K562 (cell line): ENCODE results near the gene RFNG. TPM values are rescaled to one million over a fixed set of nuclear protein-coding genes. Genes with fewer than 3 reads are reported as not detected.

Experiments used
- ARID3B ChIP-seq: fragments of 250-450 bp; sonication (Bioruptor Pico); IDR thresholded peaks from 2 replicates; pipeline ENCODE4 v1.4.0; 2020; ENCODE audit warnings: borderline replicate concordance
- CBX8 ChIP-seq: fragments of 200-600 bp; sonication (generic); IDR thresholded peaks from 2 replicates; pipeline ENCODE4 v1.6.1; 2012; ENCODE audit warnings: borderline replicate concordance, mixed run types, low read depth, mild to moderate bottlenecking, moderate library complexity, mixed read lengths, low read length, control low read depth, inconsistent platforms; ENCODE audit not compliant: poor library complexity, severe bottlenecking; ENCODE audit errors: extremely low read depth
- CC2D1A ChIP-seq: fragments of 450-650 bp; IDR thresholded peaks from 2 replicates; pipeline ENCODE4 v1.6.1; 2017; ENCODE audit warnings: mild to moderate bottlenecking
- E2F6 ChIP-seq, 2 experiments: IDR thresholded peaks; 2 replicates each; pipeline ENCODE4 v1.6.1; 2011; ENCODE audit warnings: borderline replicate concordance in 1 of 2, control low read depth in 1 of 2, low read depth in 1 of 2, low read length in 1 of 2, mild to moderate bottlenecking in 1 of 2, mixed read lengths in 1 of 2, moderate library complexity in 1 of 2; ENCODE audit not compliant: insufficient read depth in 1 of 2, insufficient read length in 1 of 2, poor library complexity in 1 of 2, severe bottlenecking in 1 of 2; ENCODE audit errors: extremely low read depth in 1 of 2
- ETV5 ChIP-seq: sonication (generic); formaldehyde crosslinking; IDR thresholded peaks from 2 replicates; pipeline ENCODE4 v1.4.0; 2020; ENCODE audit warnings: low read depth, mild to moderate bottlenecking, missing genetic modification reagents
- FOXA3 ChIP-seq, 2 experiments: fragments of 450-650 bp in 1 of 2; sonication (generic) in 1 of 2; formaldehyde crosslinking; IDR thresholded peaks in 1 of 2; conservative IDR thresholded peaks in 1 of 2; 2 replicates each; pipeline versions ENCODE4 v1.4.0 to v1.8.0; 2020 to 2022; ENCODE audit warnings: mild to moderate bottlenecking in 2 of 2, missing genetic modification reagents in 1 of 2
- HCFC1 ChIP-seq: IDR thresholded peaks from 2 replicates; pipeline ENCODE4 v1.6.1; 2012; ENCODE audit warnings: low read depth, low read length, improper control_type of control experiment
- HNRNPL ChIP-seq: fragments of 200-400 bp; formaldehyde crosslinking; IDR thresholded peaks from 2 replicates; pipeline ENCODE4 v1.6.1; 2017; ENCODE audit warnings: low read depth, mild to moderate bottlenecking, low read length
- JUND ChIP-seq, 2 experiments: IDR thresholded peaks; 2 replicates in 1 of 2; 3 replicates in 1 of 2; pipeline ENCODE4 v1.6.1; 2011; ENCODE audit warnings: borderline replicate concordance in 2 of 2, low read depth in 2 of 2, low read length in 2 of 2, improper control_type of control experiment in 1 of 2, missing biosample characterization in 1 of 2, missing genetic modification characterization in 1 of 2, missing genetic modification reagents in 1 of 2
- MTA1 ChIP-seq: fragments of 450-650 bp; IDR thresholded peaks from 2 replicates; pipeline ENCODE4 v1.6.1; 2017; ENCODE audit warnings: borderline replicate concordance
- MXD1 ChIP-seq: fragments of 250-450 bp; sonication (Bioruptor Pico); IDR thresholded peaks from 2 replicates; pipeline ENCODE4 v1.8.0; 2021; ENCODE audit warnings: borderline replicate concordance, mild to moderate bottlenecking, moderate library complexity; ENCODE audit not compliant: poor library complexity, severe bottlenecking
- MYNN ChIP-seq, 2 experiments: sonication (generic); formaldehyde crosslinking in 1 of 2; IDR thresholded peaks; 2 replicates each; pipeline versions ENCODE4 v1.5.0 to v1.6.1; 2016 to 2020; ENCODE audit warnings: antibody characterized with exemption in 1 of 2, missing genetic modification reagents in 1 of 2
- POLR2AphosphoS5 ChIP-seq: IDR thresholded peaks from 2 replicates; pipeline ENCODE4 v1.6.1; 2011; ENCODE audit warnings: mild to moderate bottlenecking, low read depth, low read length, moderate library complexity; ENCODE audit not compliant: control insufficient read depth, insufficient read depth
- RBM15 ChIP-seq: fragments of 200-400 bp; formaldehyde crosslinking; IDR thresholded peaks from 2 replicates; pipeline ENCODE4 v1.6.1; 2018; ENCODE audit warnings: mild to moderate bottlenecking, low read length, moderate library complexity; ENCODE audit not compliant: insufficient read depth
- SUPT5H ChIP-seq: fragments of 450-650 bp; IDR thresholded peaks from 2 replicates; pipeline ENCODE4 v1.6.1; 2016
- TFAP4 ChIP-seq: sonication (generic); formaldehyde crosslinking; IDR thresholded peaks from 2 replicates; pipeline ENCODE4 v1.8.0; 2022; ENCODE audit warnings: missing genetic modification reagents, mild to moderate bottlenecking, moderate library complexity, borderline replicate concordance
- ZBTB33 ChIP-seq: sonication (generic); formaldehyde crosslinking; IDR thresholded peaks from 2 replicates; pipeline ENCODE4 v1.8.1; 2023; ENCODE audit warnings: mild to moderate bottlenecking, missing genetic modification reagents
- ZSCAN29 ChIP-seq: fragments of 450-650 bp; IDR thresholded peaks from 2 replicates; pipeline ENCODE4 v1.6.1; 2017
- polyA plus RNA-seq, 8 experiments: library from polyadenylated mRNA; depleted of rRNA in 4 of 8; stranded (reverse) in 5 of 8; unstranded in 3 of 8; fragments of >200 nt; fragmentation: Nextera tagmentation in 2 of 8; fragmentation: Illumina TruSeq in 1 of 8; extraction: Ambion mirVana in 2 of 8; extraction: Trizol in 1 of 8; gene quantifications; 2 replicates each; pipeline versions ENCODE4 v1.2.1 to v1.2.3, GENCODE V29; 2011 to 2014; ENCODE audit warnings: inconsistent platforms in 1 of 8, missing spikeins in 1 of 8
- total RNA-seq, 7 experiments: library from RNA; depleted of rRNA in 6 of 7; stranded (reverse); fragments of >200 nt in 6 of 7; fragmentation: Illumina TruSeq in 2 of 7; extraction: Trizol in 2 of 7; gene quantifications; 2 replicates each; pipeline versions ENCODE4 v1.2.1 to v1.2.3, GENCODE V29; 2011 to 2021; ENCODE audit warnings: low replicate concordance in 1 of 7

Gene RFNG
- total and polyA plus RNA-seq, 9 of the 15 experiments (the other 6 are each of a cell fraction or from before 2014, with no cell fraction given): 0.32 to 32.8 (median 9.5) TPM

- TF ChIP-seq ARID3B (CRISPR knock-in tag) (no peak), ETV5 (peak; percentile 81), POLR2AphosphoS5 (no peak), FOXA3 (CRISPR knock-in tag; conservative IDR thresholded peaks at IDR 0.05 in 1 of 2, IDR thresholded peaks at IDR 0.05 in 1 of 2) (0 out of 4 replicates have a peak, but pooled peaks of 1 of the 2 experiments have one; percentile 36), HCFC1 (no peak), CC2D1A (peak; percentile 83), JUND (IDR thresholded peaks at IDR 0.05; ENCODE audit: borderline replicate concordance, low read depth, low read length) (peak; percentile 34; the same call in 1 of the 2 replicates), JUND (tag; IDR thresholded peaks at IDR 0.05; ENCODE audit: borderline replicate concordance, low read depth, low read length) (no peak; the same call in 2 of the 3 replicates), CBX8 (no peak), HNRNPL (0 out of 2 replicates have a peak, but pooled peaks have one; percentile 10), MYNN (IDR thresholded peaks at IDR 0.05) (0 out of 2 replicates have a peak, but pooled peaks have one; percentile 11), MYNN (CRISPR knock-in tag; IDR thresholded peaks at IDR 0.05) (no peak), ZSCAN29 (peak; percentile 34; the same call in 1 of the 2 replicates), TFAP4 (CRISPR knock-in tag) (peak; percentile 59), RBM15 (no peak), MXD1 (CRISPR knock-in tag) (no peak), E2F6 (IDR thresholded peaks at IDR 0.05; ENCODE audit: borderline replicate concordance in 1 of 2, extremely low read depth in 1 of 2, insufficient read depth in 1 of 2, insufficient read length in 1 of 2, low read depth in 1 of 2, low read length in 1 of 2, poor library complexity in 1 of 2, severe bottlenecking in 1 of 2) (peak; percentile 62 to 69), ZBTB33 (CRISPR knock-in tag) (peak; percentile 91), SUPT5H (peak; percentile 59; the same call in 1 of the 2 replicates), MTA1 (peak; percentile 40)
These were observed 20.9 kb downstream of the RFNG start (continued) for GRCh38 chr17:82030470-82031302.
